ENCODE measurements around the gene STAB1.

Gene STAB1

GRCh38 chr3:52532838-52533622 lies 37.9 kb downstream of the STAB1 start:
- in situ Hi-C loops (cut with HindIII; ENCODE audit: low sequenced_read_pairs) = no loop called here

- in situ Hi-C loops (cut with HindIII; ENCODE audit: low sequenced_read_pairs) = no loop called here
Observed at GRCh38 chr3:52533623-52534280, 38.6 kb downstream of the STAB1 start, which contains the start of gene NT5DC2. Gene NT5DC2, minus strand, starts transcription at chr3:52533857. Its CDS starts 120 bp downstream, at chr3:52533737.

- in situ Hi-C loops (cut with HindIII; ENCODE audit: low sequenced_read_pairs) = no loop called here
Observed at GRCh38 chr3:52534281-52535183, 39.4 kb downstream of the STAB1 start.

- in situ Hi-C loops (cut with HindIII; ENCODE audit: low sequenced_read_pairs) = no loop called here
Observed at GRCh38 chr3:52535411-52536111, 40.4 kb downstream of the STAB1 start.

GRCh38 chr3:52536112-52536368 lies 40.9 kb downstream of the STAB1 start:
- in situ Hi-C loops (cut with HindIII; ENCODE audit: low sequenced_read_pairs) = no loop called here

GRCh38 chr3:52536369-52537164 lies 41.4 kb downstream of the STAB1 start, which contains the start of gene UQCC5:
Gene UQCC5, plus strand, starts transcription at chr3:52536605. Its CDS starts 151 bp downstream, at chr3:52536756.
- in situ Hi-C loops (cut with HindIII; ENCODE audit: low sequenced_read_pairs) = no loop called here

- in situ Hi-C loops (cut with HindIII; ENCODE audit: low sequenced_read_pairs) = no loop called here
Observed at GRCh38 chr3:52537165-52537620, 42.1 kb downstream of the STAB1 start.

- in situ Hi-C loops (cut with HindIII; ENCODE audit: low sequenced_read_pairs) = no loop called here
Observed at GRCh38 chr3:52537726-52538421, 42.7 kb downstream of the STAB1 start.

GRCh38 chr3:52539010-52539653 lies 44.0 kb downstream of the STAB1 start:
- in situ Hi-C loops (cut with HindIII; ENCODE audit: low sequenced_read_pairs) = no loop called here

GRCh38 chr3:52541050-52541449 lies 45.9 kb downstream of the STAB1 start:
- in situ Hi-C loops (cut with HindIII; ENCODE audit: low sequenced_read_pairs) = no loop called here

GRCh38 chr3:52544937-52545336 lies 49.8 kb downstream of the STAB1 start:
- in situ Hi-C loops (cut with HindIII; ENCODE audit: low sequenced_read_pairs) = no loop called here

- in situ Hi-C loops (cut with HindIII; ENCODE audit: low sequenced_read_pairs) = no loop called here
Observed at GRCh38 chr3:52546111-52546901, 51.2 kb downstream of the STAB1 start.

GRCh38 chr3:52547143-52547542 lies 52.0 kb downstream of the STAB1 start:
- in situ Hi-C loops (cut with HindIII; ENCODE audit: low sequenced_read_pairs) = no loop called here

- in situ Hi-C loops (cut with HindIII; ENCODE audit: low sequenced_read_pairs) = no loop called here
Observed at GRCh38 chr3:52551118-52551517, 56.0 kb downstream of the STAB1 start.

- in situ Hi-C loops (cut with HindIII; ENCODE audit: low sequenced_read_pairs) = no loop called here
Observed at GRCh38 chr3:52552089-52552488, 57.0 kb downstream of the STAB1 start.

- in situ Hi-C loops (cut with HindIII; ENCODE audit: low sequenced_read_pairs) = no loop called here
Observed at GRCh38 chr3:52554026-52554755, 59.1 kb downstream of the STAB1 start.

GRCh38 chr3:52555056-52555455 lies 59.9 kb downstream of the STAB1 start:
- in situ Hi-C loops (cut with HindIII; ENCODE audit: low sequenced_read_pairs) = no loop called here
